Peyer's patch (tissue), 4 donors: ENCODE measurements around the gene SAMSN1.

ENCODE experiments used
- CTCF ChIP-seq, 6 experiments: fragments of 450-650 bp in 4 of 6; fragments of 200-600 bp in 2 of 6; sonication (generic) in 1 of 6; IDR thresholded peaks; one replicate each; pipeline ENCODE4 v1.5.1; 2017 to 2019; ENCODE audit warnings: antibody characterized with exemption in 6 of 6, mild to moderate bottlenecking in 3 of 6, moderate library complexity in 1 of 6
- POLR2A ChIP-seq, 2 donors: fragments of 450-650 bp; IDR thresholded peaks; one replicate each; pipeline ENCODE4 v1.5.1; 2017; ENCODE audit warnings: antibody characterized with exemption in 2 of 2, mild to moderate bottlenecking in 2 of 2, moderate library complexity in 2 of 2

GRCh38 chr21:14542638-14543037 is 3.5 kb downstream of the SAMSN1 start:
- TF ChIP-seq CTCF (IDR thresholded peaks at IDR 0.05) (no peak), POLR2A (IDR thresholded peaks at IDR 0.05) (no peak)
